Liver (tissue), 9 donors: ENCODE measurements around the gene ADISSP. TPM values are rescaled to one million over a fixed set of nuclear protein-coding genes. Genes with fewer than 3 reads are reported as not detected.

Experiments
- DNase-seq: peaks from one replicate; pipeline ENCODE4 v3.0.0-alpha.2; 2017; ENCODE audit warnings: low spot score
- H3K27ac ChIP-seq, 2 donors: one replicate each; pipeline ENCODE4 v1.7.0; 2013; ENCODE audit warnings: inconsistent platforms in 2 of 2, low read length in 2 of 2, control low read depth in 1 of 2, low read depth in 1 of 2, mild to moderate bottlenecking in 1 of 2
- H3K27me3 ChIP-seq, 4 donors: one replicate each; pipeline versions ENCODE4 v1.6.1 to v1.7.0; 2013; ENCODE audit warnings: low read length in 3 of 4, inconsistent platforms in 1 of 4, mild to moderate bottlenecking in 1 of 4, moderate library complexity in 1 of 4; ENCODE audit not compliant: control insufficient read depth in 4 of 4, insufficient read depth in 4 of 4
- H3K36me3 ChIP-seq, 4 donors: one replicate each; pipeline versions ENCODE4 v1.6.1 to v1.7.0; 2013; ENCODE audit warnings: low read length in 3 of 4, mild to moderate bottlenecking in 3 of 4, low read depth in 1 of 4, moderate library complexity in 1 of 4; ENCODE audit not compliant: control insufficient read depth in 4 of 4, insufficient read depth in 3 of 4
- H3K4me1 ChIP-seq, 4 donors: one replicate each; pipeline versions ENCODE4 v1.6.1 to v1.7.0; 2013; ENCODE audit warnings: low read length in 3 of 4, mild to moderate bottlenecking in 3 of 4, moderate library complexity in 1 of 4; ENCODE audit not compliant: control insufficient read depth in 4 of 4, insufficient read depth in 4 of 4
- H3K4me3 ChIP-seq, 3 donors: one replicate each; pipeline versions ENCODE4 v1.6.1 to v1.7.0; 2013; ENCODE audit warnings: low read length in 3 of 3, control low read depth in 1 of 3, low read depth in 1 of 3, mild to moderate bottlenecking in 1 of 3
- H3K9ac ChIP-seq, 2 donors: one replicate each; pipeline ENCODE4 v1.7.0; 2013; ENCODE audit warnings: low read length in 2 of 2, mild to moderate bottlenecking in 2 of 2, moderate library complexity in 2 of 2, control low read depth in 1 of 2, low read depth in 1 of 2
- H3K9me3 ChIP-seq, 4 donors: one replicate each; pipeline versions ENCODE4 v1.6.1 to v1.7.0; 2013; ENCODE audit warnings: low read length in 3 of 4; ENCODE audit not compliant: control insufficient read depth in 4 of 4
- ATF3 ChIP-seq: IDR thresholded peaks from 2 replicates; pipeline ENCODE4 v1.6.1; 2016; ENCODE audit warnings: antibody characterized with exemption
- CTCF ChIP-seq: fragments of 150-350 bp; IDR thresholded peaks from 2 replicates; pipeline ENCODE4 v1.5.1; 2017; ENCODE audit warnings: improper control_type of control experiment, low read depth, low read length; ENCODE audit not compliant: missing input control
- EGR1 ChIP-seq, 2 donors: IDR thresholded peaks; 2 replicates each; pipeline ENCODE4 v1.6.1; 2016 to 2018; ENCODE audit warnings: antibody characterized with exemption in 2 of 2, low read depth in 2 of 2
- FOXA1 ChIP-seq: IDR thresholded peaks from 2 replicates; pipeline ENCODE4 v1.6.1; 2016; ENCODE audit warnings: antibody characterized with exemption
- FOXA2 ChIP-seq: IDR thresholded peaks from 2 replicates; pipeline ENCODE4 v1.6.1; 2016; ENCODE audit warnings: antibody characterized with exemption
- GABPA ChIP-seq, 2 donors: IDR thresholded peaks in 1 of 2; conservative IDR thresholded peaks in 1 of 2; 2 replicates each; pipeline ENCODE4 v1.6.1; 2016; ENCODE audit warnings: antibody characterized with exemption in 2 of 2, mild to moderate bottlenecking in 1 of 2, moderate library complexity in 1 of 2
- HNF4A ChIP-seq, 2 donors: conservative IDR thresholded peaks; 2 replicates each; pipeline ENCODE4 v1.6.1; 2016; ENCODE audit warnings: antibody characterized with exemption in 2 of 2, mild to moderate bottlenecking in 2 of 2
- JUND ChIP-seq, 2 donors: IDR thresholded peaks; 2 replicates each; pipeline ENCODE4 v1.6.1; 2016; ENCODE audit warnings: antibody characterized with exemption in 2 of 2
- MAX ChIP-seq: IDR thresholded peaks from 2 replicates; pipeline ENCODE4 v1.6.1; 2016; ENCODE audit warnings: antibody characterized with exemption
- NR2F2 ChIP-seq: IDR thresholded peaks from 2 replicates; pipeline ENCODE4 v1.6.1; 2016; ENCODE audit warnings: antibody characterized with exemption
- RAD21 ChIP-seq, 2 donors: IDR thresholded peaks; 2 replicates each; pipeline ENCODE4 v1.6.1; 2016; ENCODE audit warnings: antibody characterized with exemption in 2 of 2, mild to moderate bottlenecking in 2 of 2
- REST ChIP-seq: IDR thresholded peaks from 2 replicates; pipeline ENCODE4 v1.6.1; 2016; ENCODE audit warnings: antibody characterized with exemption, mild to moderate bottlenecking
- RXRA ChIP-seq, 2 donors: IDR thresholded peaks; 2 replicates each; pipeline ENCODE4 v1.6.1; 2017 to 2018; ENCODE audit warnings: antibody characterized with exemption in 2 of 2, mild to moderate bottlenecking in 1 of 2
- SP1 ChIP-seq: IDR thresholded peaks from 2 replicates; pipeline ENCODE4 v1.6.1; 2018; ENCODE audit warnings: antibody characterized with exemption, mild to moderate bottlenecking
- TAF1 ChIP-seq: conservative IDR thresholded peaks from 2 replicates; pipeline ENCODE4 v1.6.1; 2016; ENCODE audit warnings: antibody characterized with exemption, mild to moderate bottlenecking
- YY1 ChIP-seq: IDR thresholded peaks from 2 replicates; pipeline ENCODE4 v1.6.1; 2016; ENCODE audit warnings: antibody characterized with exemption, mild to moderate bottlenecking
- ZBTB33 ChIP-seq: IDR thresholded peaks from 2 replicates; pipeline ENCODE4 v1.6.1; 2016; ENCODE audit warnings: antibody characterized with exemption
- WGBS: extraction: QIAGEN DNeasy Blood & Tissue Kit; methylation state at CpG from one replicate; pipeline ENCODE4 v1.1.7; 2013; 5-methylcytosine and 5-hydroxymethylcytosine counted together
- polyA plus RNA-seq, 2 donors: library from polyadenylated mRNA; stranded (reverse) in 1 of 2; unstranded in 1 of 2; fragments of 200-250 nt in 1 of 2; fragments of >200 nt in 1 of 2; fragmentation: Nextera tagmentation in 1 of 2; extraction: Ambion mirVana in 1 of 2; gene quantifications; one replicate each; pipeline versions ENCODE4 v1.2.1 to v1.2.3, GENCODE V29; 2013 to 2015
- total RNA-seq, 2 donors: library from RNA; depleted of rRNA; stranded (reverse); fragments of >200 nt; gene quantifications; one replicate each; pipeline ENCODE4 v1.2.3, GENCODE V29; 2014
- donor health status: healthy.
- donor health status: healthy.
- donor health status: healthy.
- donor health status: healthy.
- donor health status: healthy.

The ADISSP gene
- total and polyA plus RNA-seq, 4 donors: 3.8 to 27.3 (median 10.4) TPM

- H3K4me1 ChIP-seq: peaks cover 5 to 20% (median 13%) of the 10 kb centered on the region in 4 donors
- no peak overlapping the region for H3K9ac ChIP-seq
- no peaks in the 10 kb centered on the region for H3K9me3 ChIP-seq
- H3K27ac ChIP-seq: no peak overlapping the region
- no peaks in the 10 kb centered on the region for H3K36me3 ChIP-seq
- no peak for DNase-seq
- TF ChIP-seq NR2F2: no peak
- TF ChIP-seq HNF4A (conservative IDR thresholded peaks at IDR 0.05): no peak
- no peak for TF ChIP-seq FOXA1
- no peak for TF ChIP-seq SP1
- TF ChIP-seq JUND (IDR thresholded peaks at IDR 0.05): no peak
- no peak for TF ChIP-seq EGR1 (IDR thresholded peaks at IDR 0.05; ENCODE audit: low read depth in 2 of 2)
- no peak for TF ChIP-seq RAD21 (IDR thresholded peaks at IDR 0.05)
- no peak for TF ChIP-seq MAX
- no peak for TF ChIP-seq GABPA (IDR thresholded peaks at IDR 0.05 in 1 of 2, conservative IDR thresholded peaks at IDR 0.05 in 1 of 2)
- TF ChIP-seq REST: no peak
- no peak for TF ChIP-seq CTCF
- no peak for TF ChIP-seq FOXA2
- no peak for TF ChIP-seq TAF1
- H3K27me3 ChIP-seq: no peaks in the 10 kb centered on the region
- H3K4me3 ChIP-seq: no peak overlapping the region
- WGBS: 74% methylated on average over 8 of the region's 8 CpGs
These were observed 45.7 kb upstream of the ADISSP start for GRCh38 chr20:3812975-3813847.

- no peak for DNase-seq
- 96% methylated on average over 9 of the region's 9 CpGs for WGBS
- Histone ChIP-seq H3K4me1 (peaks cover 9 to 28% (median 21%) of the 10 kb centered on the region in 4 donors), H3K36me3 (no peaks in the 10 kb centered on the region), H3K9ac (no peak overlapping the region), H3K27ac (peak overlapping the region; percentile 90 to 94), H3K4me3 (no peak overlapping the region), H3K9me3 (no peaks in the 10 kb centered on the region), H3K27me3 (no peaks in the 10 kb centered on the region)
- TF ChIP-seq RXRA (IDR thresholded peaks at IDR 0.05) (no peak), CTCF (no peak), YY1 (no peak), ZBTB33 (no peak), HNF4A (conservative IDR thresholded peaks at IDR 0.05) (no peak), MAX (no peak), JUND (IDR thresholded peaks at IDR 0.05) (no peak), RAD21 (IDR thresholded peaks at IDR 0.05) (no peak), ATF3 (no peak), FOXA1 (no peak)
These were observed 44.7 kb upstream of the ADISSP start for GRCh38 chr20:3812259-3812681.
